NK-92 (cell line): Measurements from ENCODE around the gene AFF4.
"Not testable (repeated sequence)": the region's sequence is repeated elsewhere in the genome, so short reads cannot be mapped to it uniquely, and the experiment has no call there.

Experiments used
- DNase-seq: peaks from one replicate; lab custom pipeline; 2025; ENCODE audit not compliant: unreplicated experiment; lab: John Stamatoyannopoulos, UW

Gene AFF4

GRCh38 chr5:132953710-132954109 lies 9.7 kb downstream of the AFF4 start:
- no peak for DNase-seq

DNA sequence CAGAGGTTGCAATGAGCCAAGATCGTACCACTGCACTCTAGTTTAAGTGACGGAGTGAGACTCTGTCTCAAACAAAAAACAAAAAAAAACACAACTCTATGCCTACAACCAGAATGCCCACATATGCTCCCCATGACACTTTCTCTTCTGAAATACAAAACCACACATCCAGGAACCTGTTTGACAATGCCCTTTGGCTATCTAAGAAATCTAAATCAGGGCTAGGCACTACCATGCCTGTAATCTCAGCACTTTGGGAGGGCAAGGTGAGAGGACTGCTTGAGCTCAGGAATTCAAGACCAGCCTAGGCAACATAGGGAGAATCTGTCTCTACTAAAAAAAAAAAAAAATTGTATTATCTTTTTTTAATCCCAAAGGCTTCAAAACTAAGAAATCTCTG lies 10.6 kb downstream of the AFF4 start:
- no peak for DNase-seq

GRCh38 chr5:132951897-132952296 lies 11.5 kb downstream of the AFF4 start:
- no peak for DNase-seq

- no peak for DNase-seq
These were observed 14.3 kb downstream of the AFF4 start for GRCh38 chr5:132949136-132949535.

- no peak for DNase-seq
These were observed 15.8 kb downstream of the AFF4 start for GRCh38 chr5:132947671-132948070.

- DNase-seq = not testable (repeated sequence)
These were observed 18.1 kb downstream of the AFF4 start for GRCh38 chr5:132945315-132945714.

DNA sequence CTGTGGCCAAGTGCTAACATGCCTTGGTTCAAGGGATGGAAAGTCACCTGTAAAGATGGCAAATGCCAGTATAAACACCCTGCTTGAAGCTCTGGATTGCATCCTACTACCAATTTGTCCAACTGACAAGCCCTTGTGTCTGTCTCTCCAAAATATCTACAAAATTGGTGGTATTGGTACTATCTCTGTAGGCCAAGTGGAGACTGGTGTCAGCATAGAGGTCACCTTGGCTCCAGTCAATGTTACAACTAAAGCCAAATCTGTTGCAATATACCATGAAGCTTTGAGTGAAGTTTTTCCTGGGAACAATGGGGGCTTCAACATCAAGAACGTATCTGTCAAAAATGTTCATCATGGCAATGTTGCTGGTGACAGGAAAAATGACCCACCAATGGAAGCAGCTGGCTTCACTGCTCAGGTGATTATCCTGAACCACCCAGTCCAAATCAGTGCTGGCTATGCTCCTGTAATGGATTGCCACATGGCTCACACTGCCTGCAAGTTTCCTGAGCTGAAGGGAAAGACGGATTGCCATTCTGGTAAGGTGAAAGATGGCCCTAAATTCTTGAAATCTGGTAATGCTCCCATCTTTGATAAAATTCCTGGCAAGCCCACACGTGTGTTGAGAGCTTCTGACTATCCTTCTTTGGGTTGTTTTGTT lies 19.9 kb downstream of the AFF4 start:
- DNase-seq = no peak

DNA sequence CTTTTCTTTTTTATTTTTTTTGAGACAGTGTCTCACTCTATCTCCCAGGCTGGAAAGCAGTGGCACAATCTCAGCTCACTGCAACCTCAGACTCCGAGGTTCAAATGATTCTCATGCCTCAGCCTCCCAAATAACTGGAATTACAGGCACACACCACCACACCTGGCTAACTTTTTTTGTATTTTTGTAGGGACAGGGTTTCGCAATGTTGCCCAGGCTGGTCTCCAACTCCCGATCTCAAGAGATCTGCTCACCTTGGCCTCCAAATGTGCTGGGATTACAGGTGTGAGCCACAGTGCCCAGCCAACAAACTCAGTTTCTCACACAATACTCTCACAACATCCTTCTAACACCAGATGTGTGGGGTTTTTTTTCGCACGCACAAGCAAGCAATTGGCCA lies 22.1 kb downstream of the AFF4 start:
- no peak for DNase-seq

DNA sequence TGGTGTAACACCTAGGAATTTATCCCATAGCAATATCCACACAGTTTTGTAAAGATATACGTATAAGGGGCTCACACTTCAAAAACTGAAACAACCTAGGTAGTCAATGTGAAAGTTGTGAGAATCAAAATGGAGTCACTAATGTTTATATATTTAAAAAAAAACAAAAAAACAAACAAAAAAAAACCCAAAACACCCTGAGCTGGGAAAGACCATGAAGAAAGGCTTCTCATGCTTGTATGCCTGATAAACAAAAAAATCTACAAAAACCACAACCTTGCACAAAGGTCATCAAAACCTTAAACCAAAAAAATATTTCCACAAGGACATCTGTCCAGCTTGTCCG lies 35.4 kb downstream of the AFF4 start:
- DNase-seq = no peak

DNA sequence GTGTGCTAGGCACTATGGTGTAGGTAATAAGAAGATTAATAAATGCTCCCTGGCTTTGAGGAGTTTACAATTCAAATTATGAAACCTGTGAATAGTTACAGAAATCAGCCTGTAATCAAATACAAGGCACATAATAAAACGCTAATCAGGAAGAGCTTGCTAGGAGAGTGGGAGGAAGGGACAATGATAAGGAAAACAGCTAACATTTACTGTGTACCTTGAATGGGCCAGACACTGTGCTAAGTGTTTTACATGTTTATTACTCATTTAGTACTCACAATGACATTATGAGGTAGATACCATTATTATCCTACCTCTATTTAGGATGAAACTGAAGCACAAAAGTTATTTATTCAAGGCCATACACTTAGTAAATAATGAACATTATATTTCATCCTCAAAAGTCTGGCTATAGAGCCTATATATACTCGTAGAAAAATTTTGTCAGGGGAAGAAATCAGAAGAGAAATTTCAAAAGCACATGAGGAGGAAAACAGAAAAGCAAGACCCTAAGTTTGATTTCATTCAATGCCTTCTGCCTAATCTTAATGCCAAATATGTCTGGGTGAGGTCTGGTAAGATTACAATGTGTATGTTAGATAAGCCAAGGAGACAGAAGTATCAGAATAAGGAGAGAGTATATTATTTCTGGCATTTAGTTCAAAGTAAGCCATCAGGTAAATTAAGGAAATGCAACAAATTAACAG lies 35.9 kb downstream of the AFF4 start:
- DNase-seq = no peak

- DNase-seq = no peak
These were observed 37.0 kb downstream of the AFF4 start for GRCh38 chr5:132926437-132926836.

DNA sequence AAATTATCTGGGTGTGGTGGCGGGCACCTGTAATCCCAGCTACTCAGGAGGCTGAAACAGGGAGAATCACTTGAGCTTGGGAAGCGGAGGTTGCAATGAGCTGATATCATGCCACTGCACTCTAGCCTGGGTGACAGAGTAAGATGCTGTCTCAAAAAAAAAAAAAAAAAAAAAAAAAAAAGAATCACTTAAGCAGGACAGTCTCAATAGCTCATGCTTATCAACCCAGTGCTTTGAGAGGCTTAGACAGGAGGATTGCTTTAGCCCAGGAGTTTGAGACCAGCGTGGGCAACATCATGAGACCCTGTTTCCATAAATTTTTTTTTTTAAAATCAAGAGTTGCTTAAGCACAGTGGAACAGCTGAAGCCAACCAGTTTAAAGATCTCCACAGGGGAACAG lies 47.3 kb downstream of the AFF4 start:
- no peak for DNase-seq

GRCh38 chr5:132915681-132916080 lies 47.8 kb downstream of the AFF4 start:
- no peak for DNase-seq

DNA sequence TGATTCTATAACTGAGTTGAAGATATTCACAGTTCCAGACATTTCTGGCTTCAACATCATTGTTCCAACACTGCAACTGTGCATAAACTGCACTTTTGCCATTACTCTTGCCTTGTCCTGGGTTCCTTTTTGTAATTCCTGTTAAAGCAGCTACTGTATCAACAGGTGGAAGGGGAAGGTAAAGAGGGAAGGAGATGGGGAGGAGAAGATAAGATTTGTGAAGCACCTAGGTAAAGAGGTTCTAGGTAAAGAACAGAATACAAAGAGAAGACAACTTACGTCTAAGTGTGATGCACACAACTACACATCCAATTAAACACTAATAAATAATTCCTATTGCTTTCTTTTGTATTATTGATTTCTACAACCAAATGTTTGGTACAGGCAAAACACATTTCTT lies 53.7 kb downstream of the AFF4 start:
- no peak for DNase-seq

GRCh38 chr5:132907161-132907560 lies 56.3 kb downstream of the AFF4 start:
- DNase-seq = no peak

DNA sequence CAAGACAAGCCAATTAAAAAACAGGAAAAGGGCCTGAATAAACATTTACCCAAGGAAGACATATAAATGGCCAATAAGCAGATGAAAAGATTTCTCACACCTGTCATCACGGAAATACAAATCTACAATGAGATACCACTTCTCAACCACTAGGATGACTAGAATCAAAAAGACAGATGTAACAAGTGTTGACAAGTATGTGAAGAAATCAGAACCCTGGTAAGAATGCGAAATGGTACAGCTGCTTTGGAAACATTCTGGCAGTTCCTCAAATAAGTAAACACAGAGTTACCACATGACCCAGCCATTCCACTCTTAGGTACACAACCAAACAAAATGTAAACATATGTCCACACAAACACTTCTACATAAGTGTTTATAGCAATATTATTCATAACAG lies 57.5 kb downstream of the AFF4 start:
- no peak for DNase-seq

GRCh38 chr5:132901730-132902129 lies 61.7 kb downstream of the AFF4 start:
- no peak for DNase-seq

DNA sequence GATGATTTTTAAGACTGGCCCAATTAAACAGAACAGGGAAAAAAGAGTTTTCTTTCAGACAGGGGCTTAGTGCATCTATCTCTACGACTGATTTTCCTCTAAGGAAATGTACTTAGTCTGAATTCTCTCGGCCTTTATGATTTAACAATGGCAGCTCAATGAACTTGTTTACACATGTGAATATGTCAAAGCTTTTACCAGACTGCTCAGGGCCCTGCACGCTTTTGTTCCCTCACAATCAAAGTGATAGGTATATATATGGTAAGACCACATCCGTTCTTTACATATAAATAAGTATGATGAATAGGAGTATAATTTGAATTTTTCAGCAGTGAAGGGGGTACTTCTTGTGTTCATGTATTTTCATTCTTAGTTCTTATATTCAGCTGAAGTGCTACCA lies 62.4 kb downstream of the AFF4 start:
- no peak for DNase-seq

DNA sequence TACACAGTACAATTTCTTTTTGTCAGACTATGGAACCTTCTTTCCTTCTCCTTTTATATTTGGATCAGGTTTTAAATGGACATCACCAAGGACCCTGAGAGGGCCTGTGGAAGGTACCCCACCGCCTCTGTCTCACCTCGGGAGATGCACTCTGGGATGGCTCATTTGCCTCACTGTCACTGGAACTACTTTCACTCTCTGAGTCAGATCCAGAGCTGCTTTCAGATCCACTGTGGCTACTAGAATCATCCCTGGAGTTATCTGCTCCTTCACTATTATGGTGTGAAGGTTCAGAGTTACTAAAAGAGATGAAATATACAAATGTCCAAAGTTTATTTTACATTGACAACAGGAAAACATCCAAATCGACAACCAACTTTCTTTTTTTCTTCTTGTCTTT lies 65.3 kb downstream of the AFF4 start:
- DNase-seq = no peak

GRCh38 chr5:132896685-132897084 lies 66.7 kb downstream of the AFF4 start:
- DNase-seq = no peak

DNA sequence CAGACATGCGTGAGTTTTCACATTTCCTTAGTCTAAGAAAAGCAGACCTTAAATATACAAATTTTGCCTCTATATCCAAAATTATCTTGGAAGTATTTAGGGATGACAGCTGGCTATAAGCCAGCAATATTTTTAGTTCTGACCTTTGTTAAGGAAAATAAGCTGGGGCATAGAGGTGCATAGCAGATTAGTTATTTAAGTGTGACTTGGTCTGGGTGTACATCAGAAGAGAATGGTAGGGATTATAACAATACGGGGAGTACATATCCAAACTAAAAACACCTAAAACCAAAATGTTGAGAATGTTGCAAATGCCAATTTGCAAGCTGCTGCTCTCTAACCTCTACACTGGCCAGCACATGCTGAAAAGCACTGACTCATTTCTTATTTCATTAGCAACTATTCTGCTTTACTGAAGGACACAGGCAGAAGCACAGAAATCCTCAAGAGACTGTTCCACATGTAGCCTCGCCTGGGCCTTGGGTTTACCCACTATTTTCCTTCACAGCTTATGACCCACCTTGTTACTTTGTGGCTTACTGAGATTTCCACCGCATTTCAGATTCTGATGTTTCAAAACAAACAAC lies 67.6 kb downstream of the AFF4 start:
- DNase-seq = no peak

DNA sequence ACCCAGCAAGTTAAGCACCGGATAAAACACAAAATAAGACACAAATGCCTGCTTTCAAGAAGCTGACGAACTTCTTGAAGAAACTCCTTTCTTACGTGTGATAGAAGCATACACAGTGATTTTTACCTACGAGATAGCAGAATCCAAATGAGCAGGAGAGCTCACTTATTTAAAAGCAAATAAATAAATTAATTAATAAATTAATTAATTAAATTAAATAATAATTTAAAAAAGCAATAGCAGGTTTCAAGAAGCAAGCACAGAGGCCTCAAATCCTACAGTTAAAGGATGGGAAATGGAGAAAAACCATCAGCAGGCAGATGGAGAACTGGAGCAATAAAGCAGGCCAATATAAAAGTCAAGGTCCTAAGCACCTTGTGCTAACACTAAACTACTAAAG lies 72.6 kb downstream of the AFF4 start:
- DNase-seq = no peak

GRCh38 chr5:132889501-132889900 lies 73.9 kb downstream of the AFF4 start:
- no peak for DNase-seq
